H4 (cell line): ENCODE results near the gene XPO4. TPM values are rescaled to one million over a fixed set of nuclear protein-coding genes. Genes with fewer than 3 reads are reported as not detected.
"Not testable (repeated sequence)": the region's sequence is repeated elsewhere in the genome, so short reads cannot be mapped to it uniquely, and the experiment has no call there.

Experiments used
- DNase-seq: peaks from one replicate; pipeline ENCODE4 v3.0.0-alpha.2; 2015; ENCODE audit warnings: low spot score
- total RNA-seq: library from RNA; depleted of rRNA; stranded (reverse); fragments of >200 nt; shearing (Covaris generic); gene quantifications from 2 replicates; pipeline ENCODE4 v1.2.3, GENCODE V29; 2014; rRNA removed

XPO4 gene
- 8.3 and 10.4 TPM in 2 replicates for total RNA-seq

GRCh38 chr13:20902438-20903163 is at the start of gene XPO4:
TSS of gene XPO4 (minus strand) at chr13:20902746. CDS start at chr13:20902738, 8 bp downstream.
- DNase-seq = peak; percentile 23

- not testable (repeated sequence) for DNase-seq
Measured at GRCh38 chr13:20948001-20948400, 45.5 kb upstream of the XPO4 start.

- DNase-seq = no peak
Measured at GRCh38 chr13:20945952-20946383, 43.4 kb upstream of the XPO4 start.

- no peak for DNase-seq
Measured at GRCh38 chr13:20942938-20943559, 40.5 kb upstream of the XPO4 start.

GRCh38 chr13:20940511-20940910 is 38.0 kb upstream of the XPO4 start:
- DNase-seq = not testable (repeated sequence)

GRCh38 chr13:20940083-20940482 is 37.5 kb upstream of the XPO4 start:
- no peak for DNase-seq

GRCh38 chr13:20939662-20940061 is 37.1 kb upstream of the XPO4 start:
- no peak for DNase-seq

GRCh38 chr13:20938302-20938701 is 35.8 kb upstream of the XPO4 start:
- DNase-seq = no peak

- DNase-seq = no peak
Measured at GRCh38 chr13:20927596-20928257, 25.2 kb upstream of the XPO4 start.

- DNase-seq = not testable (repeated sequence)
Measured at GRCh38 chr13:20925395-20925790, 22.8 kb upstream of the XPO4 start.

- DNase-seq = peak; percentile 54
Measured at GRCh38 chr13:20924758-20925394, 22.3 kb upstream of the XPO4 start.

GRCh38 chr13:20923272-20923671 is 20.7 kb upstream of the XPO4 start:
- no peak for DNase-seq

- no peak for DNase-seq
Measured at GRCh38 chr13:20921572-20921971, 19.0 kb upstream of the XPO4 start.

- DNase-seq = not testable (repeated sequence)
Measured at GRCh38 chr13:20915676-20916075, 13.1 kb upstream of the XPO4 start.

- peak; percentile 77 for DNase-seq
Measured at GRCh38 chr13:20911037-20911436, 8.5 kb upstream of the XPO4 start.

- no peak for DNase-seq
Measured at GRCh38 chr13:20908714-20909497, 6.4 kb upstream of the XPO4 start.

GRCh38 chr13:20904908-20905307 is 2.4 kb upstream of the XPO4 start:
- no peak for DNase-seq

GRCh38 chr13:20903164-20903475 is 574 bp upstream of the XPO4 start:
- DNase-seq = no peak

- no peak for DNase-seq
Measured at GRCh38 chr13:20901668-20902437, 693 bp downstream of the XPO4 start.

- DNase-seq = no peak
Measured at GRCh38 chr13:20894245-20894644, 8.3 kb downstream of the XPO4 start.

- no peak for DNase-seq
Measured at GRCh38 chr13:20891768-20892167, 10.8 kb downstream of the XPO4 start.
